Stomach (tissue), 4 donors: ENCODE data around the gene GRXCR2.

ENCODE experiments used
- CTCF ChIP-seq, 7 experiments: fragments of 450-650 bp in 4 of 7; fragments of 200-600 bp in 3 of 7; sonication (generic) in 3 of 7; IDR thresholded peaks; one replicate each; pipeline ENCODE4 v1.5.1; 2016 to 2019; ENCODE audit warnings: antibody characterized with exemption in 7 of 7, control low read depth in 2 of 7, mild to moderate bottlenecking in 1 of 7
- POLR2A ChIP-seq, 4 donors: fragments of 450-650 bp; IDR thresholded peaks; one replicate each; pipeline ENCODE4 v1.6.1; 2016; ENCODE audit warnings: antibody characterized with exemption in 4 of 4, control low read depth in 2 of 4, mild to moderate bottlenecking in 1 of 4, moderate library complexity in 1 of 4
- POLR2AphosphoS5 ChIP-seq, 3 donors: sonication (generic); formaldehyde crosslinking; IDR thresholded peaks; one replicate each; pipeline ENCODE4 v1.6.1; 2016; ENCODE audit warnings: antibody characterized with exemption in 3 of 3

GRCh38 chr5:145863003-145863402 lies 9.8 kb downstream of the GRXCR2 start:
- TF ChIP-seq POLR2A (IDR thresholded peaks at IDR 0.05) (no peak), CTCF (IDR thresholded peaks at IDR 0.05) (no peak), POLR2AphosphoS5 (IDR thresholded peaks at IDR 0.05) (no peak)
